CD4-positive, alpha-beta T cell treated with Interleukin-10 for 1 hour (primary cell): ENCODE results near the gene PRUNE2.
"Not testable (repeated sequence)": the region's sequence is repeated elsewhere in the genome, so short reads cannot be mapped to it uniquely, and the experiment has no call there.

ENCODE experiments used
- DNase-seq: peaks from one replicate; pipeline ENCODE4 v3.0.0-alpha.2; 2020

PRUNE2 gene

DNA sequence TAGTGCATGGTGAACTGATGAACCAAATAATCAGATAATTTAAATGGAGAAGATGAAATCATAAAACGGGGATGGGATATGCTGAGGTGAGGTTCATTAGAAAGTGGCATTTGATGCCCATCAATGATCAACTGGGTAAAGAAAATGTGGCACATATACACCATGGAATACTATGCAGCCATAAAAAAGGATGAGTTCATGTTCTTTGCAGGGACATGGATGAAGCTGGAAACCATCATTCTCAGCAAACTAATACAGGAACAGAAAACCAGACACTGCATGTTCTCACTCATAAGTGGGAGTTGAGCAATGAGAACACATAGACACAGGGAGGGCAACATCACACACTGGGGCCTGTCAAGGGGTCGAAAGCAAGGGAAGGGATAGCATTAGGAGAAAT, 47.7 kb downstream of the PRUNE2 start:
- DNase-seq = not testable (repeated sequence)

DNA sequence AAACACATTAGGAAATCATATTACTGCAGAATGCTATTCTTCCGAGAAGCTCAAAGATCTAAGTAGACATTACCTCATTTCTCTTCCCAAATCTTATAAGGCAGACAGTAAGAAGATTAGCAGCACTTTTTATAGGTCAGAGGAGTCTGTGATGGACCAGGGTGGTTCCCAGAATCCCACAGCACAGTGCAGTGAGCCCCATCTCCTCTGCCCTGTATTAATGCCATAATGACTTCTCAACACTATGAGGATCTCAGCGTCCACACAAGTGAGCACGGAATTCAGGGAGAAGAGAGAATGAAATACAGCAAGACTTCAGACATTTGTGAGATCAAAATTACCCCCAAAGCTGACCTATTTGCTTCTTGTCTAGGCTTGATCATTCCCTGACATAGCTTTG, 49.9 kb downstream of the PRUNE2 start:
- no peak for DNase-seq

DNA sequence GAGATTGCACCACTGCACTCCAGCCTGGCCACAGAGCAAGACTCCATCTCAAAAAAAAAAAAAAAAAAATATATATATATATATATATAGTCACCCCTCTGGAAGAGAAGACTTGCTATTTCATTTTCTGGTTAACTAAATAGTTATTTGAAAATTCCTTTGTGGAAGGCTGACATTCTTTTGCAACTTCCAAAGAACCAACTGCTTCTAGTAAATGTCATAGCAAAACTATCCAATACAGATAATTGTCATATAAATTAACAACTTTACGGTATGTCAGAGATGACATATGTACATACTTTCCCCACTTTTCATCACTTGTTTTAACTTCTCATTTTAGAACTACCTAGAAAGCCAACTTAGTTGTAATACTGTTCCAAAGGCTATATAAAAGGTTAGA, 50.9 kb downstream of the PRUNE2 start:
- no peak for DNase-seq

DNA sequence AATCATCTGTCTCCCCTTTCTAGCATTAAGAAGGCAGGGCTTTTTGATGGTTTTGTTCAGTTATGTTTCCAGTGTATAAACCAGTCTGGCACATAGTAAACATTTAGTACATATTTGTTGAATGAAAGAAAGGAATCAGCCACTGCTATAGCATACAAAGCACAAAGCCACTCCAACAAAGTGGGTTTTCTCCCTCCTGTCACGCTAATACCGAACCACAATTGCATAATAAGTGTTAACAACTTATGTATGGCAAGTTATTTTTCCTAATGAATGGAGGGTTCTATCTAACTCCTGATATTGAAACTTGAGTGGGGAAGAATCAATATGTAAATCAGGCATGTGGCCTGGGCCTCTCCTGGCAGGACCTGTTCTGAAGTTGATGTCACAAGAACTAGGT, 53.9 kb downstream of the PRUNE2 start:
- no peak for DNase-seq

DNA sequence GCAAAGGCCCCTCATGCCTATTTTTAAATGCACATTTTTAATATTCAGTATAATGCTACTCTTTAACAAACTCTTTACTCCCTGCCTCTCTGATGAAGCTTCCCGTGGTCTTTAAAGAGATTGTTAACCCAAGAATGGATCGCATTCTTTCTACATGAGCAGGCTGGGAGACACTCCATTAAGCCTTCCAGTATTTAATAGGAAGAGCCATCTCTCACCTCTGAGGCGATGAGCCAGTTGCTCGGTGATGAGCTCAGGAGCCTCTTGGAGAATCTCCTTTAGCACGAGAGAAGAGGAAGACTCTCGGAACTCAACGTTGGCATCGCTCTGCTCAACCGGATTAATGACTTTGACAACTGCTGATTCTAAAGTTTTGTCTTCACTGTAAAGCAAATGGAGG, 59.6 kb downstream of the PRUNE2 start:
- no peak for DNase-seq

DNA sequence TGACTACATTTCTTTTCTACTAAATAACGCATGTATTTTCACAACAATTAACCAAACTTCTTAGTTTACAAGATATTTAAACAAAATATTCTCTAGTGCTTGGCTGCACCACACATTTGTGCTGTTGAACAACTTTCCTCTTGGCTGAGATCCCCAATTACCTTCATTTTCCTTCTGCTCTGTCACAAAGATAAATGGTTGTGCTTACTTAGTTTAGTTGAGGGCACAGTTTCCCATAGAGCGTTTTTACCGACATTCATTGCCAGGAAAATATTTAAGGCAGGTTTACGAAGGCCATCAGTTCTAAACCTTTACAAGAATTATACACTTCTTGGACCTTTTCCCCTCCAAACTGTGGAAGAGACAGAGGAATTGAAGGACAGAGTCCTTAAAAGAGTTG, 60.7 kb downstream of the PRUNE2 start:
- DNase-seq = no peak

DNA sequence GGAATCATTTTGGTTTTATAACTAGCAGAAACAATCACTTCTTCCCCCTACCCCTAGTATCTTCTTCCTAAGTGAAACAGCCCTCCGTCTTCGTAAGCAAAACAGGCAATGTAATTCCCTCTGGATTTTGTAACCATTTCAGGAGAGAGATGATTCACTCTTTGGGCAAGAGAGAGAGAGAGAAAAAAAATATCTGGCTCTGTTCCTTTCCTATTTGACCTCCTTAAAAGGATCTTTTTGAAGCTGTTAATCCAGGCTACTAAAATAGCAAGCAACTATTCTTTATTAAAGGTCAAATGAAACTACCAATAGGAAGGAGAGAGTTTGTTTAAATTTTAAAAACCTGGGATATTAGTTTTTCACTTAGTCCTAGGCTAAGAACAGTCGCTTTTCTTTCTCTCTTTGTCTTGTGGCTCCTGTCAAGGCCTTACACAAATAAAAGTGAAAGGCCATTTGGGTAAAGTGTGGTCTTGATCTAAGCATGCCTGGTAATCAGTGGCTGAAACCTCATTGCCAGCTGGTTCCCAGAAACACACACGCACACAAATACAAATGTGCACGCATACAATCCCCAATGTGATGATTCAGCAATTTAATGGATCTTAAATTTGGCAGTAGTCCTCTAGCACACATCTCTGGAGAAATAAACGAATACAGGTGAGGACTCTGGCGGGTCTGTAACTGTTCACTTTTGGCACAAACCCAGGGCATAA, 70.2 kb downstream of the PRUNE2 start:
- DNase-seq = no peak

DNA sequence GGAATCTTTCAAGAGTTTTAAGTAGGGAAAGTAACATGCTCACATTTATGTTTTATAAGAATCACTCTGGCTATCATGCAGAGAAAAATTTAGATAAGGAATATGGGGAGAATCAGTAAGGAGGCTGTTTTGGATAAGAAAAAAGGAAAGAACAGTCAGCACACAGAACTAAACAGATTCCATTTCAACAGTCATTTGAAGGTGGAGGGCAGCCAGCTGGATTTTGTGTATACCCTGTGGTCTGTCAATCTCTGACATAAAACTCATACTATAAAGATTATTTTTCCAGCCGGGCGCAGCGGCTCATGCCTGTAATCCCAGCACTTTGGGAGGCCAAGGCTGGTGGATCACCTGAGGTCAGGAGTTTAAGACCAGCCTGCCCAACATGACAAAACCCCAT, 77.5 kb downstream of the PRUNE2 start:
- no peak for DNase-seq

DNA sequence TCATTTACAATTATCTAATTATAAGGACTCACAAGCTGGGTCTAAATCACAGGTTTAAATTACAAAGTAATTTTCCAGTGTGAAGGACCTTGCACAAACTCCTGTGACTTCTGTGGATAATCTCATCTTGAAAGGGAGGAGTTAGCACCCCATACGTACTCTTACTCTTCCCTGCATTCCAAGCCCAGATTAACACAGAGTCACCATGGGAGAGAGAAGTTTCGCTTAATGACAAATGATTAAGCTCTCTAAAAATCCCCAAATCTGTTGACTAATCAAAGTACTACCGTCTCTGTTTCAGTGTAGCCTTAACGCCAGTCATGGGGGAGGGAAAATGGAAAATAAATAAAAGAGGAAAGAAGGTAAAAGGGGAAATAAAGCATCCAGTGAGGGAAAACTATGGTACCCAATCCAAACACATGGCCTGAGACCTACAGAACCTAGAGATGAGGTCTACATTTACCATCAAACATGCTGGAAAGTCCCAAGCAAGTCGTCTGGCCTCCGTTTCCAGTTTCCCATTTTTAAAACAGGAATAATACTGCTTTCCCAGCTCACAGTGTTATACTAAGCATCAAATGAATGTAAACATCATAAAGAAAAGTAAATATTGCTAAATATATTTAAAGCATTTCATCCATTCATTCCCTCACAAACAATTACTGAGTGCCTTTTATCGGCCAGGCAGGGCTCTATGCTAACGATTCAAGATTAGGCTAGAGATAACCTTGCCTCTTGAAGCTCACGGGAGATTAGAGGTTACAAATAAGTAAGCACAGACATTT, 78.4 kb downstream of the PRUNE2 start:
- no peak for DNase-seq

DNA sequence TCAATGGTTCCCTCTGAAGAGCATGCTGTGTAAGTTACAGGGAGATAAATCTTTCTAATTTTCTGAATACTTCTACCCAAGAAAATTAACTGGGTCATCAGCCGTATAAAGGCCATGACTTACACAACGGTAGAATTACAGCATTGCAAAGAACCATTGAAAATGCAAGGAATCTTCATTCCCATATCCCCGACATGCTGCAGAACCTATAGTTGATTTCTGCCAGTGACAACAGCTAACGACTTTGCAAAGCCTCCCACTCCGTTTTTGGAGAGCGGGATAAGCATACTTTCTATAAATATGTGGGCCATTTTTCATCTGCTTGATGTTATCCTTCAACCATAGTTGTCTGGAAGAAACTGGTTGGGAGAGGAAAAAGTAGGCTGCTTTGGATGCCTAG, 85.5 kb downstream of the PRUNE2 start:
- no peak for DNase-seq

DNA sequence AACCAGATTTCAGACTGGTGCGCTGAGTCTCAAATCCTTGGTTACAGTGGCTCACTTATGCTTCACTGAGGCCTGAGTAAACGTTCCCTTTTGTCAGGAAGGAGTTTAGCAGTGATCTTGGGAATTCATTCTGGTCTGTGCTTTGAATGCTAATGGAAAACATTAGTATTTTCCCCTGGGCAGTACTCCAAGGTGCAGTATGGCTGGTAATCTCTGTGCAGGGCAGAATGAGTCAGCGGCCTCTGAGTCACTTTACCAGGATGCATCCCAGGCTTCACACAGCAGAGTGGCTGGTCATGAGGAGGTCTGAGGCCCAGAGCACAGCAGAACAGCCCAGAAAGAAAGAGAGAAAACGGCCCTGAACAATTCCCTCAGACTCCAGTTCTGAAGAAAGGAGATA, 87.6 kb downstream of the PRUNE2 start:
- DNase-seq = no peak

DNA sequence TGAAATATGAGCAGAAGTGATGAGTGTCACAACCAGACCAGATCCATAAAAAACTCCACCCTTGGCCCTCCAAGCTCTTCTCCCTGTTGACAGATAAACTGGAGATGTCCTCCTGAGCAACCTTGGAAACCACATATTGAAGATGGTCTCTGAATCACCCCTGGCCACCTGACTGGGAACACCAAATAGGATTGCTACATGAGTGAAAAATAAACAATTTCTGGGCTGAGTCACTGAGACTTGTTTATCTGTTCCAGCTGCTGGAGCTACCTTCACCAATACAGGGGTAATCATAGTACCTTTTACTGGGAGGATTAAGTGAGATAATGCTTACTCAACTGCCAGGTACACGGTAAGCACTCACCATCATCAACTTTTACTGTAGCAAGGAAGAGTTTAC, 88.4 kb downstream of the PRUNE2 start:
- DNase-seq = no peak

DNA sequence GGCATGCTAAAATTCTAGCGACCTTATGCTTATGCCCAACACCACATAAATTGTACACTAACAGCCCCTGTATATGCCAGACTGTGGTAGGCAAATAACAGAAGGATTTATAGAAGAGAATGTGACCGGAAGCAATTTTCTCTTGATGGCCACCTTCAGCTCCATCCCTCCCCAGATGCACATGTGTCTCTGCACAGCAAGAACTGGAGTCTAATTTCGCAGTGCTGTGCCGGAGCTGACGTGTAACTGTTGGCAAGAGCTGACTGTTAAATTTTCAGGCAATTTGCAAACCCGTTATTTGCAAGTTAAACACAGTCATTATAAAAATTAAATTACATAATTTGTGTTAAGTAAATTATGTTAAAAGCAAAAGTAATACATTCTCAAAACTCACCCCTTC, 93.3 kb downstream of the PRUNE2 start:
- no peak for DNase-seq

DNA sequence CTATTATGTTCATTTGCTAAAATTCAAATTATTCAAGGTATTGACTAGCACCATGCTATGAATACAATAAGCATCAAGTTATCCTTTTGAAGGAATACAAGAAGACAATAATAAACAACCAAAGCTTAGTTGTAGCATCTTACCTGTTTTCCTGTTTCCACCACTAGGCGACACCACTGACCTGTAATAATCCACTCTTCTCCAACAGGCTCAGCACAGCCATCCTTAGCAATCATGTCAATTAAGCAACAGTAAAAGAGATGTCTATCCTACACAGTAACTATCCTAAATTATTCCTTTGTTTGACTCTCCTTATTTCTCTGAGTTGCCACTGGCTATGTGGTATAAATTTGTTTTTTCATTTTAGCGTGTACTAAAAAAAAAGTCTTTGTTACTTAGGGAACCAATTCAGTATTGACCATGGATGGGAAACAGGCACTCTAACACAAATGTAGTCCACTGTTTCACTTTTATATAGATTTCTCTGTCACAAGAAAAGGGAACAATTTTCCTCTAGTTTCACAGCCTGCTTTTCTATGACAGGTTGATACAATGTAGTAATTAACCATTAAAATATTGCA, 95.4 kb downstream of the PRUNE2 start:
- DNase-seq = peak; percentile 8

DNA sequence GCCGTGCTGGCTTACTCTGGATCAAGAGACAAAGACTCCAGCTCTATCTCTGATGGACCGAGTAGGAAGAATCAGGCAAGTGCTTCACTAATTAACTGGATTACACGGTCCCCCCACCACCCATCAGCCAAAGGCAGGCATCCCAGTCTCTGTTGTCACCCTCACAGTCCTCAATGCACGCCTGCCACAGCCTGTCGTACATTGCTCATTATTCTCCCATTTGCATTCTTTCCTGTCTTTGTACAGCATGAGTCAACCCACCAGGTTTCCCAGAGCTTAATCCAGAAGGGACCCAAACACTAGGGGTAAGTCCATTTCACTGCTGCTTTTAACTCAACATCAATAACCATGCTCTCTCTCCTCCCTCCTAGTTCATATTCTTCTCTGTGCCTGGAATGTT, 97.3 kb downstream of the PRUNE2 start:
- DNase-seq = no peak

DNA sequence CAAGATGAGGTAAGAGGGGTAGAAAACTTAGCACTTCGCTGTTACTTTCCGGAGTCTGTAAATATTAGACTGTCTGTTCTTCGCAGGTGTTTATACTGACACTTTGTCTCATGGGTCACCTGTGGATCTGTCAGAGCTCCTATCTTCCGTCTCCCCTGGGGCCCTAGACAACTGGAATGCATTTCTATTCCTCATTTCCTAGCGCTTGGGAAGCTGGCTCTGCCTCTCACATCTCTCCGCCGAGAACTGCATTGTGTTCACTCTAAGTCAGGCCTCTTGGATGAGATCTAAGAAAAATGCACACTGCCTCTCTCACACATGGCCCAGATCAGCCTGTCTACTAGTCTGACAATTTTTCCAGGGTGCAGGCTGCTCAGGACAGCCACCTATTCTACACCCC, 102.2 kb downstream of the PRUNE2 start:
- DNase-seq = no peak

DNA sequence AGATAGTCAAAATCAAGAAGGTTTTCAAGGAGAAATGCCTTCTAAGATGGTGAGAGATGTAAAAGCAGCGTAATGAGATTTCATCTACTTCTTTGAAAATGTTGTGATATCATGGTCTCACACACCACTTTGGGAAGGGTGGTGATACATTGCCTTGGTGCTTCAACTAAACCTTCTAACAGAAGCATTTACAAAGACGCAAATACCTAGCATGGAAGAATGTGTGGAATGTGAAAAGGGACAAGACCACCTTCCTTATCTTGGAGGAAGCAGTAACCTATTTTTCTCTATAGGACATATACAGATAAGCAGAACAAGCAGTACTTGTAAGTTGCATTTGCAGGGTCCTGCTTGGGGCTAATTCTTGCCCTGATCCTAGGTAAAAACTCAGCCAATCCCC, 102.8 kb downstream of the PRUNE2 start:
- no peak for DNase-seq

DNA sequence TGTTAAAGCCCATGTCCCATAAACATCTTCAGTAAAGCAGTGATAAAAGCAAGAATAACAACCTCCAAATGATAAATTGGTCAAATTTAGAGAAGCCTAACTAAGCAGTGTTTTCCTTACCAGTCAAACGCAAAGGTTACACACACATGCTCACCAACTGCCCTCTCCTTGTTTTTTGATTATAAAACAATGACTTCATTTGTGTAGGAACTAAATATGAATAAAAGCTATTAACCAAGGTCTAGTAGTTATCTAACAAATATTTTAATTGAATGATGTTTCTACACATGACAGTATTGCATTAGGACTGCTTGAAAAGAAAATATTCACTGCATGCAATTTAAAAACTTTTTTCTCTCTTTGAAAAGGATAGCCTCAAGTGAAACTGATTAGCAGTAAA, 105.0 kb downstream of the PRUNE2 start:
- DNase-seq = no peak

DNA sequence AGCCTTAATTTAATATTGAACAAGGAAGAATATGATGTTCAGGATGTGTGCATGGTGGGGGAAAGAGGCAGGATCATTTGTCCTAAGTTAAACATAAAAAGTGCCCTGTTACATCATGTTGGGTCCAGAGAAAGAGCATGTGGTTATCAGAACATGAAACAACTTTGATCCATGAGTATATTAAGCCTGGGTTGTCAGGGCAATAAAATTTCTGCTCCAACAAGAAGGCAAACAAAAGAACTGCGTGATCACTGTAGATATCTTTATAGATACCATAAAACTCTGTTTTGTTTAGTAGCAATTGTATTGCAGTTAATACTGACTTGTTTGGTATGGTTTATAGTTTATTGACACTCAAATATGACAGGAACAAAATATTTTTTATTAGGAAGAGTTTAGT, 106.4 kb downstream of the PRUNE2 start:
- DNase-seq = no peak

DNA sequence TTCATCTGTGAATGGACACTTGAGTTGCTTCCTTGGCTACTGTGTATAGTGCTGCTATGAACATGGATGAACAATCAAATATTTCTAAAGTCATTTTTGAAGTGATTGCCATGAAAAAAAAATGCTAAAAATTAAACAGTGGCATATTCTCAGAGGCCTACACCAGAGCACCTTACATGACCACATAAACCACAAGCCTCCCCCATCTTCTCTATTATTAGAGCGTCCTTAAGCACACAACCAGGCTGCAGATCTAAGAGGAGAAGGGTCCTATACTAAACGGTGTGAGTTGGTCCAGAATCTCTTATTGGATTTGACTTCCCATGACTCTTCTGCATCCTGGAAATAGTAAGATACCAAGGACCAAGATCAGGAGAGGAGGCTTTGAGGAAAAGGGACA, 107.4 kb downstream of the PRUNE2 start:
- DNase-seq = no peak

DNA sequence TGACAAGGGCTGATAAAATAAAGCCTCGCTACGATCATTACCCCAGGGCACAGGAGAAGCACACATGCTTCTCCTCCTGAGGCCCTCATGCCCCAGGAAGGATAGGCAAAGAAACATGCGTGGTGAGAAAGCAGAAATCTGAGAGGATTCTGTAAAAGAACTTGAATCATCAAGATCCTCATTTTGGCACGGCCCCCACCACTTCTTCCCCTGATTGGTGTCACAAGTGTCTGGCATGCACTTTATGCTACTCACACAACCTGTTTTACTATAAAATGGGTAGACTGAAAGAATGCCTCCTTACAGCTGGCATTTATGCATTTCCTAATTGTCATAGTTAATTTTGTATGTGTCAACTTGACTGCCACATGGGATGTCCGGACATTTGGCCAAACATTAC, 109.6 kb downstream of the PRUNE2 start:
- no peak for DNase-seq

DNA sequence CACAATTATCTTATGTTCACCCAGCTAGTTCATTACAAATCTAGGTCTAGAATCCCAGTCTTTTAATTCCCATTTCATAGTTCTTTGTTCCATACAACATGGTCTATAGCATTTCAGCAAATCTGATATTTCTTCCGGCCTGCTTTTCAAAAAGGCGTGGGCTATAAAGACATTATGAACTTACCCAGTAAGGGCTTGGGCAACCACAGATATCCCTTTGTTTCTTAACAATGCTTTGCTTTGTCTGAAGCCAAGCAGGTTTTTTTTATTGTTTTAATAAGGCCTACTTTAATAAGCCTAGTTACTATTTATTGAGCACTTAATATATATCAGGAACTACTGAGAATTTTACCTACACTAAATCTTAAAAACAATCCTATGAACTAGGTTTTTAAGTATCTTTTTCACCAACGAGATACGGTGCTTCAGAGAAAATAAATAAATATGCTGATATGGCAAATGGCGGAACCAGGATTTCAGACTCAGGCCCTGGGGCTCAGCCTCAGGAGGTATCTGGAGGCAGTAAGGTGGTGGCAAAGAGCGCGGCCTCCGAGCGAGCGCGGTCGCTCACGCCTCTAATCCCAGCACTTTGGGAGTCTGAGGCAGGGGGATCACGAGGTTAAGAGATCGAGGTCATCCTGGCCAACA, 112.0 kb downstream of the PRUNE2 start:
- DNase-seq = no peak

DNA sequence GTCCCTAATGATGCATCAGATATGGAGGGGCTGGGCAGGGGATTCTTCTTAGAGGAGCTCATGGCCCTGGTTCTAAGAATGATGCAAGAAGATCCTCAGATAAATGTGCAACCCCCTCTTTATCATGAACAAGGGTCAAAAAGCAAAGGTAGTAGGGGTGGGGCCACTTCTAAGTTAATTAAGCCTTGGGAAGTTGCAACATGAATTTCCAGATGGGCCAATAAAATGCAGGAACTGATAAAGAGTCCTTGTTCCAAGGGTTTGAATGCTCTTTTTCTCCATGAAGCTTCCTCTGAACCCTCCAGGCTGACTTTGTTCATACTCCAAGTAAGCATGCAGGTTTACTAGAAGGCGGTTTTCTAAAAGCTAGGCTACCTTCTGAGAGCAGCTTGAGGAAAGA, 116.1 kb downstream of the PRUNE2 start:
- DNase-seq = no peak

DNA sequence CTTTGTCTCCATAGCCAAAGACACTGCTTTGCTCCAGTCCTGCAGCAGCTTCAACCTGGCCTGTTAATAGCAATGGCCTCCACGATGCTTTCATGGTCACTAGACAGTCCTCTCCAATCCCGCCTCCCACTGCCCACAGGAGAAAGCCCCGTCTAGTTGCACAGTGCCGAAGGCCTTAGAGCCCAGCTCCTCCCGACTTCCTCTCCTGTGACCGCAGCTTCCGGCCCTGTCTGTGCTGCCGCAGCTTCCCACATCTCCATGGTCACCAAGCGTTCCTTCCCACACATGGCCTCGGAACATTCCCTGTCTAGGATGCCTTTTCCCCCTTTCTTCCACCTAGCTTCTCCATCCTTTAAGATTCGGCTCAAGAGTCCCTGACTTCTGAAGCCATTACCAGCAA, 118.2 kb downstream of the PRUNE2 start:
- no peak for DNase-seq
